Mucosa of gallbladder (tissue), 1 donor: ENCODE measurements around the gene INSIG2. TPM values are rescaled to one million over a fixed set of nuclear protein-coding genes. Genes with fewer than 3 reads are reported as not detected.

ENCODE experiments used
- DNase-seq: peaks from one replicate; pipeline ENCODE4 v3.0.0-alpha.2; 2020; ENCODE audit warnings: low spot score
- total RNA-seq: library from RNA; stranded (reverse); gene quantifications from one replicate; pipeline ENCODE4 v1.2.1, GENCODE V29; 2021
- donor health status: DM: no; HTN: no; CAD: no.

INSIG2 gene
- total RNA-seq, 1 donor from 2014 or later = 42.7 TPM

- DNase-seq = no peak
Measured at GRCh38 chr2:118098307-118099030, 10.2 kb downstream of the INSIG2 start.

- DNase-seq = no peak
Measured at GRCh38 chr2:118102433-118103082, 14.3 kb downstream of the INSIG2 start.

GRCh38 chr2:118103951-118104940 is 16.0 kb downstream of the INSIG2 start:
- no peak for DNase-seq

- no peak for DNase-seq
Measured at GRCh38 chr2:118105497-118105896, 17.2 kb downstream of the INSIG2 start.

GRCh38 chr2:118106926-118107325 is 18.7 kb downstream of the INSIG2 start:
- no peak for DNase-seq

GRCh38 chr2:118110310-118110709 is 22.0 kb downstream of the INSIG2 start:
- DNase-seq = no peak

- DNase-seq = no peak
Measured at GRCh38 chr2:118110991-118111390, 22.7 kb downstream of the INSIG2 start.

- DNase-seq = no peak
Measured at GRCh38 chr2:118112771-118113334, 24.6 kb downstream of the INSIG2 start.

- DNase-seq = no peak
Measured at GRCh38 chr2:118114863-118115262, 26.6 kb downstream of the INSIG2 start.

- DNase-seq = no peak
Measured at GRCh38 chr2:118115761-118116160, 27.5 kb downstream of the INSIG2 start.

GRCh38 chr2:118118479-118118878 is 30.2 kb downstream of the INSIG2 start:
- DNase-seq = no peak

- DNase-seq = no peak
Measured at GRCh38 chr2:118119158-118119727, 31.0 kb downstream of the INSIG2 start.

- DNase-seq = no peak
Measured at GRCh38 chr2:118119761-118120400, 31.6 kb downstream of the INSIG2 start.

GRCh38 chr2:118120401-118120780 is 32.1 kb downstream of the INSIG2 start:
- no peak for DNase-seq

GRCh38 chr2:118121101-118121500 is 32.8 kb downstream of the INSIG2 start:
- DNase-seq = no peak

- DNase-seq = no peak
Measured at GRCh38 chr2:118121986-118122524, 33.8 kb downstream of the INSIG2 start.

- no peak for DNase-seq
Measured at GRCh38 chr2:118122594-118123281, 34.5 kb downstream of the INSIG2 start.

GRCh38 chr2:118123561-118124232 is 35.4 kb downstream of the INSIG2 start:
- peak; percentile 23 for DNase-seq

GRCh38 chr2:118124288-118124891 is 36.1 kb downstream of the INSIG2 start:
- DNase-seq = no peak
